PC-3 (cell line): ENCODE data around the gene PARN. TPM values are rescaled to one million over a fixed set of nuclear protein-coding genes. Genes with fewer than 3 reads are reported as not detected.

Experiments used
- ATAC-seq: fragments of 200-7000 bp; cut with Tn5 transposase; 2 replicates; pipeline ENCODE4 v1.9.1; 2020; ENCODE audit warnings: mild to moderate bottlenecking, moderate library complexity
- BruUV-seq: library from RNA; stranded (reverse); fragments of 400-500 nt; replicated peaks from 2 replicates; lab custom pipeline; 2021; lab: Mats Ljungman, UMichigan
- CTCF ChIA-PET: fragments of 300-600 bp; sonication (Branson Sonifier 250); formaldehyde crosslinking; loops from one replicate; lab custom pipeline; 2022; ENCODE audit warnings: antibody characterized with exemption; lab: Charles Lee
- POLR2A ChIA-PET: fragments of 300-600 bp; sonication (Branson Sonifier 250); formaldehyde crosslinking; loops from one replicate; lab custom pipeline; 2022; ENCODE audit warnings: antibody characterized with exemption; ENCODE audit not compliant: unreplicated experiment; lab: Charles Lee
- DNase-seq: peaks from one replicate; pipeline ENCODE4 v3.0.0-alpha.2; 2015
- H2AFZ ChIP-seq: fragments of 300-600 bp; sonication (generic); 2 replicates; pipeline ENCODE4 v1.6.0; 2016; ENCODE audit warnings: antibody characterized with exemption, low read length
- H3F3A ChIP-seq: fragments of 300-600 bp; sonication (generic); one replicate; pipeline ENCODE4 v1.6.0; 2017; ENCODE audit warnings: antibody characterized with exemption, low read length, control low read depth, mild to moderate bottlenecking; ENCODE audit not compliant: unreplicated experiment
- H3K27ac ChIP-seq: fragments of 300-600 bp; sonication (generic); 2 replicates; pipeline ENCODE4 v1.5.1; 2016; ENCODE audit warnings: mild to moderate bottlenecking, low read length
- H3K27me3 ChIP-seq: fragments of 300-600 bp; sonication (generic); 2 replicates; pipeline ENCODE4 v1.6.1; 2016; ENCODE audit warnings: low read length, mixed read lengths
- H3K36me3 ChIP-seq: fragments of 300-600 bp; sonication (generic); 2 replicates; pipeline ENCODE4 v1.6.1; 2016; ENCODE audit warnings: low read depth, mixed run types, low read length, mixed read lengths
- H3K4me1 ChIP-seq: fragments of 300-600 bp; sonication (generic); 2 replicates; pipeline ENCODE4 v1.5.1; 2016; ENCODE audit warnings: low read length; ENCODE audit not compliant: insufficient read depth
- H3K4me2 ChIP-seq: fragments of 300-600 bp; sonication (generic); 2 replicates; pipeline ENCODE4 v1.6.0; 2016; ENCODE audit warnings: low read length
- H3K4me3 ChIP-seq: fragments of 300-600 bp; sonication (generic); 2 replicates; pipeline ENCODE4 v1.5.1; 2016; ENCODE audit warnings: mild to moderate bottlenecking, low read length, mixed read lengths
- H3K79me2 ChIP-seq: fragments of 300-600 bp; sonication (generic); 2 replicates; pipeline ENCODE4 v1.6.1; 2017; ENCODE audit warnings: low read length, mixed read lengths
- H3K9ac ChIP-seq: fragments of 300-600 bp; sonication (generic); 2 replicates; pipeline ENCODE4 v1.6.0; 2016; ENCODE audit warnings: mild to moderate bottlenecking, low read length
- H3K9me2 ChIP-seq: fragments of 300-600 bp; sonication (generic); replicated peaks from 2 replicates; pipeline ENCODE4 v1.6.1; 2016; ENCODE audit warnings: mixed run types, low read length, mixed read lengths
- H3K9me3 ChIP-seq: fragments of 300-600 bp; sonication (generic); 2 replicates; pipeline ENCODE4 v1.6.1; 2016; ENCODE audit warnings: low read length, mixed read lengths
- H4K20me1 ChIP-seq: fragments of 300-600 bp; sonication (generic); 2 replicates; pipeline ENCODE4 v1.6.1; 2016; ENCODE audit warnings: low read length, mixed read lengths
- CTCF ChIP-seq: fragments of 300-600 bp; sonication (generic); conservative IDR thresholded peaks from 2 replicates; pipeline ENCODE4 v1.5.1; 2017; ENCODE audit warnings: antibody characterized with exemption, low read depth, mild to moderate bottlenecking, low read length
- EZH2 ChIP-seq: fragments of 300-600 bp; sonication (generic); IDR thresholded peaks from one replicate; pipeline ENCODE4 v1.6.1; 2017; ENCODE audit warnings: antibody characterized with exemption, mild to moderate bottlenecking, low read length; ENCODE audit not compliant: unreplicated experiment
- EZH2phosphoT487 ChIP-seq: fragments of 300-600 bp; sonication (generic); IDR thresholded peaks from 2 replicates; pipeline ENCODE4 v1.6.1; 2018; ENCODE audit warnings: mild to moderate bottlenecking, antibody characterized with exemption, low read length, borderline replicate concordance
- intact Hi-C: fragments of 100-400 bp; cut with micrococcal nuclease; formaldehyde crosslinking; loops from 2 replicates; pipeline ENCODE4 v1.9.0; 2023
- total RNA-seq: library from RNA; depleted of rRNA; stranded (reverse); fragments of >200 nt; gene quantifications from 2 replicates; pipeline ENCODE4 v1.2.3, GENCODE V29; 2014

The PARN gene
- total RNA-seq, 1 experiment from 2014 or later = 34.7 TPM

GRCh38 chr16:14473488-14473887 is 156.6 kb downstream of the PARN start:
- DNase-seq (no peak), ATAC-seq (no peak)
- H3K36me3 ChIP-seq = no peaks in the 10 kb centered on the region
- POLR2A ChIA-PET = no interaction called here
- peaks cover 17% of the 10 kb centered on the region for H3K4me1 ChIP-seq
- no peak overlapping the region for H3K4me3 ChIP-seq
- CTCF ChIA-PET = no interaction called here
- intact Hi-C loops = no loop called here
- no peak overlapping the region for H3K9ac ChIP-seq
- no peak overlapping the region for H3K27ac ChIP-seq
- no peaks in the 10 kb centered on the region for H3K9me2 ChIP-seq
- no peaks in the 10 kb centered on the region for H3K9me3 ChIP-seq
- no peaks in the 10 kb centered on the region for H3F3A ChIP-seq
- no peak overlapping the region for H3K4me2 ChIP-seq
- TF ChIP-seq EZH2phosphoT487 (no peak), EZH2 (no peak), CTCF (no peak)
- no peaks in the 10 kb centered on the region for H3K79me2 ChIP-seq
- no peak overlapping the region for H2AFZ ChIP-seq
- BruUV-seq = no TSS peak
- no peaks in the 10 kb centered on the region for H3K27me3 ChIP-seq
- no peaks in the 10 kb centered on the region for H4K20me1 ChIP-seq

- Histone ChIP-seq H3K4me3 (no peak overlapping the region), H3K36me3 (no peaks in the 10 kb centered on the region), H3K9me2 (no peaks in the 10 kb centered on the region), H3K4me1 (peaks cover 17% of the 10 kb centered on the region), H2AFZ (no peak overlapping the region), H3K9me3 (no peaks in the 10 kb centered on the region), H4K20me1 (no peaks in the 10 kb centered on the region), H3K27me3 (no peaks in the 10 kb centered on the region), H3K27ac (no peak overlapping the region), H3F3A (no peaks in the 10 kb centered on the region), H3K4me2 (no peak overlapping the region), H3K79me2 (no peaks in the 10 kb centered on the region), H3K9ac (no peak overlapping the region)
- ATAC-seq (no peak), DNase-seq (no peak)
- TF ChIP-seq EZH2phosphoT487 (no peak), EZH2 (no peak), CTCF (no peak)
- BruUV-seq = no TSS peak
- intact Hi-C loops = no loop called here
- ChIA-PET POLR2A (no interaction called here), CTCF (no interaction called here)
Measured at GRCh38 chr16:14472357-14472756, 157.7 kb downstream of the PARN start.

- Histone ChIP-seq H3K4me2 (no peak overlapping the region), H3K9ac (no peak overlapping the region), H3K4me1 (peaks cover 12% of the 10 kb centered on the region), H3K36me3 (no peaks in the 10 kb centered on the region), H4K20me1 (no peaks in the 10 kb centered on the region), H3K4me3 (no peak overlapping the region), H3K9me2 (no peaks in the 10 kb centered on the region), H2AFZ (no peak overlapping the region), H3F3A (no peaks in the 10 kb centered on the region), H3K27ac (no peak overlapping the region), H3K27me3 (no peaks in the 10 kb centered on the region), H3K79me2 (no peaks in the 10 kb centered on the region), H3K9me3 (no peaks in the 10 kb centered on the region)
- intact Hi-C loops = no loop called here
- DNase-seq = no peak
- no peak for ATAC-seq
- BruUV-seq = no TSS peak
- ChIA-PET POLR2A (no interaction called here), CTCF (no interaction called here)
- TF ChIP-seq EZH2 = no peak
- TF ChIP-seq CTCF = no peak
- TF ChIP-seq EZH2phosphoT487 = no peak
Measured at GRCh38 chr16:14470788-14471187, 159.3 kb downstream of the PARN start.
